Uterus (tissue), 2 donors: Measurements from ENCODE around the gene COA8.

Source experiments
- CTCF ChIP-seq, 4 experiments: fragments of 200-600 bp in 2 of 4; fragments of 450-650 bp in 2 of 4; sonication (generic) in 2 of 4; IDR thresholded peaks; one replicate each; pipeline ENCODE4 v1.5.1; 2016 to 2019; ENCODE audit warnings: antibody characterized with exemption in 4 of 4, mild to moderate bottlenecking in 2 of 4, moderate library complexity in 1 of 4
- POLR2A ChIP-seq, 2 donors: fragments of 450-650 bp; IDR thresholded peaks; one replicate each; pipeline ENCODE4 v1.6.1; 2016; ENCODE audit warnings: antibody characterized with exemption in 2 of 2, mild to moderate bottlenecking in 1 of 2, moderate library complexity in 1 of 2

GRCh38 chr14:103562429-103563225, at the start of gene COA8, which contains the start of gene BAG5:
- TF ChIP-seq POLR2A (IDR thresholded peaks at IDR 0.05) (peak in 1 of 2 donors; percentile 80), CTCF (IDR thresholded peaks at IDR 0.05) (peak in 2 of 4 experiments; percentile 34 to 38)
